GM12875 (cell line): ENCODE measurements around the gene RUVBL2.

ENCODE experiments used
- H3K4me3 ChIP-seq: one replicate; pipeline ENCODE4 v1.5.1; 2011; ENCODE audit warnings: low read depth, low read length, control low read depth
- CTCF ChIP-seq: IDR thresholded peaks from 2 replicates; pipeline ENCODE4 v1.5.1; 2011; ENCODE audit warnings: low read depth, mild to moderate bottlenecking, control low read depth, inconsistent platforms, low read length, moderate library complexity, borderline replicate concordance; ENCODE audit not compliant: insufficient read depth

The RUVBL2 gene

GRCh38 chr19:48959341-48960239, 34.1 kb upstream of the RUVBL2 start:
- TF ChIP-seq CTCF, result no peak
- no peak overlapping the region for H3K4me3 ChIP-seq

GRCh38 chr19:48961051-48961649, 32.5 kb upstream of the RUVBL2 start:
- H3K4me3 ChIP-seq, result no peak overlapping the region
- no peak for TF ChIP-seq CTCF

- no peak overlapping the region for H3K4me3 ChIP-seq
- TF ChIP-seq CTCF, result no peak
Observed at GRCh38 chr19:48961673-48962028, 32.0 kb upstream of the RUVBL2 start.

GRCh38 chr19:48962029-48962848, 31.4 kb upstream of the RUVBL2 start:
- peak overlapping the region; percentile 3 for H3K4me3 ChIP-seq
- no peak for TF ChIP-seq CTCF

- peak overlapping the region; percentile 3 for H3K4me3 ChIP-seq
- no peak for TF ChIP-seq CTCF
Observed at GRCh38 chr19:48962849-48963165, 30.9 kb upstream of the RUVBL2 start.

GRCh38 chr19:48963371-48964204, 30.1 kb upstream of the RUVBL2 start:
- no peak for TF ChIP-seq CTCF
- H3K4me3 ChIP-seq, result peak overlapping the region; percentile 68
